Measurements from ENCODE around the gene MED26.

- TF ChIP-seq CTCF (IDR thresholded peaks at IDR 0.05; ENCODE audit: poor library complexity) (no peak), EZH2 (IDR thresholded peaks at IDR 0.05; ENCODE audit: borderline replicate concordance) (no peak)
Measured at GRCh38 chr19:16614941-16615340, 13.1 kb downstream of the MED26 start.

Data from hepatocyte (in vitro differentiated cells).